Measurements from ENCODE around the gene MYH8. TPM values are rescaled to one million over a fixed set of nuclear protein-coding genes. Genes with fewer than 3 reads are reported as not detected.

MYH8 gene
- total RNA-seq, 6 experiments from 2014 or later, result not detected

DNA sequence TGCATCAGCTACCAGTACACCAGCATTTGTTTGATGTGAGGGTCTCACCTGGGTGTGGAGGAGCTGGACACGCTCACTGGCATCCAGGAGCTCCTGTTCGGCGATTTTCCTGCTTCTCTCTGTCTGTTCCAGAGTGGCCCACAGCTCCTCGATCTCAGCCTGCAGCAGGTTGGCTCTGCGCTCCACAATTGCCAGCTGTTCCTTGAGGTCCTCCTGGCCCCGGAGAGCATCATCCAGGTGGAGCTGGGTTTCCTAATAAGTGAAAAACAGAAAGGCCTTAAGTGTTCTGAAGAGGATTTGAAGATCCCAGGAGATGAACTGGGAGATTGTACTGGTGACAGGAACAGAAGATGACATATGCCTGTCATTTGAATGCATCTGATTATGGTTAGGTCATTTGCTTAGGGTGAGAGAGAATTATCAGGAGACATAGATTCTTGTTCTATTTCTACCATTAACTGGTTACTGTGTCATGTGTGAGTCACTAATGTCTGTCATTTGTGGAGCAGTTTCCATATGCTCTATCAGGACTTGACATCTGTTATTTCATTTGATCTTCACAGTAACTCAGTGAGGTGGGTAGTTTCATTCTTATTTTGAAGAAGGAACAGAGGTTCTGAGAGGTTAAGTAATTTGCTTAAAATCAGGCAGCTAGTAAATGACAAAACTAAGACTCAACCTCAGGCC lies 27.4 kb downstream of the MYH8 start:
- Histone ChIP-seq H3K9me3 (no peaks in the 10 kb centered on the region), H3K27me3 (no peaks in the 10 kb centered on the region), H3K4me1 (no peaks in the 10 kb centered on the region), H3K27ac (no peak overlapping the region), H3K4me3 (no peak overlapping the region), H3K36me3 (no peaks in the 10 kb centered on the region)
- WGBS (ENCODE audit: insufficient coverage, low coverage, low lambda C conversion rate, missing lambda C conversion rate), result 47% methylated on average over 5 of the region's 6 CpGs
- TF ChIP-seq POLR2A (IDR thresholded peaks at IDR 0.05), result no peak
- TF ChIP-seq, protein P1, sequence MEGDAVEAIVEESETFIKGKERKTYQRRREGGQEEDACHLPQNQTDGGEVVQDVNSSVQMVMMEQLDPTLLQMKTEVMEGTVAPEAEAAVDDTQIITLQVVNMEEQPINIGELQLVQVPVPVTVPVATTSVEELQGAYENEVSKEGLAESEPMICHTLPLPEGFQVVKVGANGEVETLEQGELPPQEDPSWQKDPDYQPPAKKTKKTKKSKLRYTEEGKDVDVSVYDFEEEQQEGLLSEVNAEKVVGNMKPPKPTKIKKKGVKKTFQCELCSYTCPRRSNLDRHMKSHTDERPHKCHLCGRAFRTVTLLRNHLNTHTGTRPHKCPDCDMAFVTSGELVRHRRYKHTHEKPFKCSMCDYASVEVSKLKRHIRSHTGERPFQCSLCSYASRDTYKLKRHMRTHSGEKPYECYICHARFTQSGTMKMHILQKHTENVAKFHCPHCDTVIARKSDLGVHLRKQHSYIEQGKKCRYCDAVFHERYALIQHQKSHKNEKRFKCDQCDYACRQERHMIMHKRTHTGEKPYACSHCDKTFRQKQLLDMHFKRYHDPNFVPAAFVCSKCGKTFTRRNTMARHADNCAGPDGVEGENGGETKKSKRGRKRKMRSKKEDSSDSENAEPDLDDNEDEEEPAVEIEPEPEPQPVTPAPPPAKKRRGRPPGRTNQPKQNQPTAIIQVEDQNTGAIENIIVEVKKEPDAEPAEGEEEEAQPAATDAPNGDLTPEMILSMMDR (IDR thresholded peaks at IDR 0.05), result no peak
- ATAC-seq (no peak), DNase-seq (no peak)
- intact Hi-C loops (cut with DNase I), result no loop called here

DNA sequence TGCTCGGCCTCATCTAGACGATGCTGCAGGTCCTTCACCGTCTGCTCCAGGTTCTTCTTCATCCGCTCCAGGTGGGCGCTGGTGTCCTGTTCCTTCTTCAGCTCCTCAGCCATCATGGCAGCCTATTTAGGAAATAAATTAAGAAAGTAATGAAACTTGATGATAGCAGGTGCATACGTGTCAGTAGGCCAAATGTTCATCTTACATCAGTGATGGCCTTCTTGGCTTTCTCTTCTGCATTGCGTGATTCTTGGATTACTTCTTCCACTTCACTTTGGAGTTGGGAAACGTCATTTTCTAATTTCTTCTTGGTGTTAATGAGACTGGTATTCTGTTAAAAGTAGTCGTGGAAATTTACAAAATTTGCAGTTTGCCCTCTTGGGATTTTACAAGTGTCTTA lies 28.9 kb downstream of the MYH8 start:
- intact Hi-C loops (cut with DNase I), result no loop called here
- H3K27ac ChIP-seq, result no peak overlapping the region
- H3K4me3 ChIP-seq, result no peak overlapping the region
- H3K36me3 ChIP-seq, result no peaks in the 10 kb centered on the region
- TF ChIP-seq POLR2A (IDR thresholded peaks at IDR 0.05), result no peak
- TF ChIP-seq, protein P1 (IDR thresholded peaks at IDR 0.05), result no peak
- no peaks in the 10 kb centered on the region for H3K9me3 ChIP-seq
- WGBS (ENCODE audit: insufficient coverage, low coverage, low lambda C conversion rate, missing lambda C conversion rate), result 69% methylated on average over 9 of the region's 9 CpGs
- H3K4me1 ChIP-seq, result no peaks in the 10 kb centered on the region
- ATAC-seq (no peak), DNase-seq (no peak)
- no peaks in the 10 kb centered on the region for H3K27me3 ChIP-seq

DNA sequence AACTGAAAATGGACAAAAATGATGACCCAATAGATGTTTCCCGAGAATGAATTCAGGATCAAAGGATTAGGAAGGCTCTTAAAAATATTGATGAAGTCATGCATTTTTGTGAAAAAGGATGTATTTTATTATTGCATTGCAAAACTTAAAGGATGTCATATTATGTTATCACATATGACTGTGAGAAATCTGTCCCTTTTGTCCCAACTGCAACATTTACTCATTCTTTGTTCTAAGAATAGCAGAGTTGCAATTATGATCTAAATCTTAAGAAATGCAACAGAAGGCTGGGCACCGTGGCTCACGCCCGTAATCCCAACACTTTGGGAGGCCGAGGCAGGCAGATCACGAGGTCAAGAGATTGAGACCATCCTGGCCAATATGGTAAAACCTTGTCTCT lies 35.9 kb downstream of the MYH8 start:
- 63% methylated on average over 6 of the region's 6 CpGs for WGBS (ENCODE audit: insufficient coverage, low coverage, low lambda C conversion rate, missing lambda C conversion rate)
- H3K36me3 ChIP-seq, result no peaks in the 10 kb centered on the region
- DNase-seq, result no peak
- ATAC-seq, result no peak
- H3K4me1 ChIP-seq, result no peaks in the 10 kb centered on the region
- no peak overlapping the region for H3K4me3 ChIP-seq
- intact Hi-C loops (cut with DNase I), result no loop called here
- no peaks in the 10 kb centered on the region for H3K27me3 ChIP-seq
- TF ChIP-seq POLR2A (IDR thresholded peaks at IDR 0.05), result no peak
- TF ChIP-seq, protein P1 (IDR thresholded peaks at IDR 0.05), result no peak
- H3K9me3 ChIP-seq, result no peaks in the 10 kb centered on the region
- H3K27ac ChIP-seq, result no peak overlapping the region

DNA sequence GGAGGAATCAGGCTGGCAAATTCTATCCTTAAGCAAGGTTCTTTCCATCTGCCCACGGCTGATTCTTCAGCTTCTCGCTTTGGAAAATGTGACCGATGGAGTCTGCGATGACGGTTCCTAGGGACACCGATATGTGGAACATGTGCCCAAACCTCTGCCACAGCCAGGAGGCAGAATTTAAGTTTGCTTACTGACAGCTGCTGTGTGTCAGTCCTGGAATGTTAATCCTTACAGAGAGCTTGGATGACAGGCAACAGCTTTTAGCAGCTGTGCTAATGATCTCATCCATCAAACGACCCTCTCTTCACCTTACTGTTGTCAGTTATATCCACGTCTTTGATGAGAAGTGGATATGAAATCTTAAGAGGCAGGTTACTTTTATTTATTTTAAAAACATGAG lies 37.6 kb downstream of the MYH8 start:
- no peaks in the 10 kb centered on the region for H3K27me3 ChIP-seq
- no peaks in the 10 kb centered on the region for H3K4me1 ChIP-seq
- TF ChIP-seq, protein P1 (IDR thresholded peaks at IDR 0.05), result no peak
- no peak for TF ChIP-seq POLR2A (IDR thresholded peaks at IDR 0.05)
- no peaks in the 10 kb centered on the region for H3K9me3 ChIP-seq
- no peak overlapping the region for H3K27ac ChIP-seq
- intact Hi-C loops (cut with DNase I), result no loop called here
- 45% methylated on average over 8 of the region's 8 CpGs for WGBS (ENCODE audit: insufficient coverage, low coverage, low lambda C conversion rate, missing lambda C conversion rate)
- H3K4me3 ChIP-seq, result no peak overlapping the region
- no peaks in the 10 kb centered on the region for H3K36me3 ChIP-seq
- no peak for DNase-seq
- no peak for ATAC-seq
